GM12892 (cell line): Measurements from ENCODE around the gene MRFAP1L1.

ENCODE experiments used
- POLR2A ChIP-seq: IDR thresholded peaks from 2 replicates; pipeline ENCODE4 v1.6.1; 2011; ENCODE audit warnings: low read depth, low read length, control low read depth
- POLR2AphosphoS5 ChIP-seq: IDR thresholded peaks from 2 replicates; pipeline ENCODE4 v1.6.1; 2011; ENCODE audit warnings: low read depth, low read length, control low read depth
- TAF1 ChIP-seq: IDR thresholded peaks from 2 replicates; pipeline ENCODE4 v1.6.1; 2011; ENCODE audit warnings: low read depth, mild to moderate bottlenecking, control low read depth, low read length, borderline replicate concordance

- TF ChIP-seq POLR2A (no peak), TAF1 (no peak), POLR2AphosphoS5 (no peak)
Observed at GRCh38 chr4:6697131-6697530, 12.5 kb downstream of the MRFAP1L1 start.
